Activated T-cell treated with anti-CD3 and anti-CD28 coated beads for 1 hour (primary cell): ENCODE measurements around the gene ARHGAP35.

Experiments
- DNase-seq: peaks from one replicate; pipeline ENCODE4 v3.0.0-alpha.2; 2020; ENCODE audit warnings: low read depth

Gene ARHGAP35

GRCh38 chr19:46904114-46905060 lies 43.6 kb downstream of the ARHGAP35 start:
- DNase-seq, result no peak

GRCh38 chr19:46906221-46906620 lies 45.4 kb downstream of the ARHGAP35 start:
- DNase-seq, result no peak

- DNase-seq, result no peak
These were observed 47.1 kb downstream of the ARHGAP35 start for GRCh38 chr19:46907880-46908279.

GRCh38 chr19:46909356-46909755 lies 48.6 kb downstream of the ARHGAP35 start:
- DNase-seq, result no peak
